HUES48 (cell line): Measurements from ENCODE around the gene IL18R1.

Experiments
- H3K27ac ChIP-seq: one replicate; pipeline ENCODE4 v1.7.0; 2013; ENCODE audit warnings: low read depth, low read length, inconsistent platforms
- H3K27me3 ChIP-seq: 2 replicates; pipeline ENCODE4 v1.6.1; 2013; ENCODE audit warnings: mild to moderate bottlenecking, low read length; ENCODE audit not compliant: control insufficient read depth, insufficient read depth
- H3K36me3 ChIP-seq: 2 replicates; pipeline ENCODE4 v1.6.1; 2013; ENCODE audit warnings: low read length; ENCODE audit not compliant: control insufficient read depth, insufficient read depth
- H3K4me1 ChIP-seq: 2 replicates; pipeline ENCODE4 v1.6.1; 2013; ENCODE audit warnings: mild to moderate bottlenecking, low read length; ENCODE audit not compliant: control insufficient read depth, insufficient read depth
- H3K4me3 ChIP-seq: 2 replicates; pipeline ENCODE4 v1.5.1; 2013; ENCODE audit warnings: mild to moderate bottlenecking, low read depth, low read length
- H3K9ac ChIP-seq: 2 replicates; pipeline ENCODE4 v1.6.1; 2013; ENCODE audit warnings: mild to moderate bottlenecking, low read depth, low read length, moderate library complexity
- H3K9me3 ChIP-seq: 2 replicates; pipeline ENCODE4 v1.6.1; 2013; ENCODE audit warnings: low read length; ENCODE audit not compliant: control insufficient read depth, insufficient read depth

Gene IL18R1

GRCh38 chr2:102355526-102356380 lies at the start of gene IL18R1:
TSS of gene IL18R1 (plus strand) at chr2:102355796. CDS start at chr2:102362661, 6,865 bp downstream.
- Histone ChIP-seq H3K4me1 (no peaks in the 10 kb centered on the region), H3K27me3 (peaks cover 21% of the 10 kb centered on the region), H3K9me3 (no peaks in the 10 kb centered on the region), H3K27ac (no peak within 1 kb of the TSS), H3K9ac (peak within 1 kb of the TSS; percentile 61; the same call in 1 of the 2 replicates), H3K36me3 (no peaks in the 10 kb centered on the region), H3K4me3 (peak within 1 kb of the TSS; percentile 80)

GRCh38 chr2:102306125-102306524 lies 49.5 kb upstream of the IL18R1 start:
- no peaks in the 10 kb centered on the region for H3K36me3 ChIP-seq

GRCh38 chr2:102310964-102311640 lies 44.5 kb upstream of the IL18R1 start, which contains the start of gene IL1RL1:
TSS of gene IL1RL1 (plus strand) at chr2:102311563. CDS start at chr2:102338265, 26,702 bp downstream.
- Histone ChIP-seq H3K4me1 (no peaks in the 10 kb centered on the region), H3K27ac (no peak within 1 kb of the TSS), H3K9ac (no peak within 1 kb of the TSS), H3K27me3 (no peaks in the 10 kb centered on the region), H3K36me3 (no peaks in the 10 kb centered on the region), H3K4me3 (no peak within 1 kb of the TSS), H3K9me3 (no peaks in the 10 kb centered on the region)

More at GRCh38 chr2:102306125-102306524, 49.5 kb upstream of the IL18R1 start:
- no peak overlapping the region for H3K27ac ChIP-seq
- no peaks in the 10 kb centered on the region for H3K27me3 ChIP-seq
- H3K4me3 ChIP-seq, result no peak overlapping the region
- H3K4me1 ChIP-seq, result no peaks in the 10 kb centered on the region
- no peak overlapping the region for H3K9ac ChIP-seq
- no peaks in the 10 kb centered on the region for H3K9me3 ChIP-seq

- Histone ChIP-seq H3K9me3 (peaks cover 3% of the 10 kb centered on the region; the same call in 1 of the 2 replicates), H3K9ac (no peak overlapping the region), H3K36me3 (no peaks in the 10 kb centered on the region), H3K27ac (no peak overlapping the region), H3K4me3 (no peak overlapping the region), H3K27me3 (no peaks in the 10 kb centered on the region), H3K4me1 (no peaks in the 10 kb centered on the region)
Observed at GRCh38 chr2:102313025-102313424, 42.6 kb upstream of the IL18R1 start.

- Histone ChIP-seq H3K27ac (no peak overlapping the region), H3K4me1 (no peaks in the 10 kb centered on the region), H3K27me3 (no peaks in the 10 kb centered on the region), H3K36me3 (no peaks in the 10 kb centered on the region), H3K9me3 (peaks cover 3% of the 10 kb centered on the region; the same call in 1 of the 2 replicates), H3K4me3 (no peak overlapping the region), H3K9ac (no peak overlapping the region)
Observed at GRCh38 chr2:102313471-102313870, 42.1 kb upstream of the IL18R1 start.

GRCh38 chr2:102313950-102314349 lies 41.6 kb upstream of the IL18R1 start:
- Histone ChIP-seq H3K9ac (no peak overlapping the region), H3K9me3 (peaks cover 3% of the 10 kb centered on the region; the same call in 1 of the 2 replicates), H3K4me3 (no peak overlapping the region), H3K27ac (no peak overlapping the region), H3K36me3 (no peaks in the 10 kb centered on the region), H3K27me3 (no peaks in the 10 kb centered on the region), H3K4me1 (no peaks in the 10 kb centered on the region)

GRCh38 chr2:102315921-102316320 lies 39.7 kb upstream of the IL18R1 start:
- Histone ChIP-seq H3K27me3 (no peaks in the 10 kb centered on the region), H3K36me3 (no peaks in the 10 kb centered on the region), H3K9me3 (peaks cover 3% of the 10 kb centered on the region; the same call in 1 of the 2 replicates), H3K4me3 (no peak overlapping the region), H3K4me1 (no peaks in the 10 kb centered on the region), H3K27ac (no peak overlapping the region), H3K9ac (no peak overlapping the region)

- Histone ChIP-seq H3K9me3 (peaks cover 3% of the 10 kb centered on the region; the same call in 1 of the 2 replicates), H3K9ac (no peak overlapping the region), H3K36me3 (no peaks in the 10 kb centered on the region), H3K4me1 (no peaks in the 10 kb centered on the region), H3K27me3 (no peaks in the 10 kb centered on the region), H3K27ac (no peak overlapping the region), H3K4me3 (no peak overlapping the region)
Observed at GRCh38 chr2:102317715-102318114, 37.9 kb upstream of the IL18R1 start.

- Histone ChIP-seq H3K36me3 (no peaks in the 10 kb centered on the region), H3K9ac (no peak overlapping the region), H3K4me3 (no peak overlapping the region), H3K27ac (no peak overlapping the region), H3K27me3 (no peaks in the 10 kb centered on the region), H3K4me1 (no peaks in the 10 kb centered on the region), H3K9me3 (peaks cover 3% of the 10 kb centered on the region; the same call in 1 of the 2 replicates)
Observed at GRCh38 chr2:102318437-102318836, 37.2 kb upstream of the IL18R1 start.

- no peak overlapping the region for H3K27ac ChIP-seq
- no peaks in the 10 kb centered on the region for H3K27me3 ChIP-seq
- no peaks in the 10 kb centered on the region for H3K4me1 ChIP-seq
- H3K9ac ChIP-seq, result no peak overlapping the region
- H3K9me3 ChIP-seq, result no peaks in the 10 kb centered on the region; the same call in 1 of the 2 replicates
- no peak overlapping the region for H3K4me3 ChIP-seq
- H3K36me3 ChIP-seq, result no peaks in the 10 kb centered on the region
Observed at GRCh38 chr2:102321941-102322719, 33.5 kb upstream of the IL18R1 start.
